Measurements from ENCODE around the gene FAM241A. TPM values are rescaled to one million over a fixed set of nuclear protein-coding genes. Genes with fewer than 3 reads are reported as not detected.

The FAM241A gene
- total and polyA plus RNA-seq, 2 donors: 3.9 to 4.7 TPM

- WGBS: 86% methylated on average over 3 of the region's 3 CpGs
- no peak overlapping the region for H3K27ac ChIP-seq (ENCODE audit: low read depth)
- no peak for DNase-seq (ENCODE audit: extremely low spot score)
Observed at GRCh38 chr4:112119353-112119783, 25.9 kb upstream of the FAM241A start.

GRCh38 chr4:112120021-112120420, 25.2 kb upstream of the FAM241A start:
- DNase-seq (ENCODE audit: extremely low spot score): no peak
- Histone ChIP-seq H3K36me3 (ENCODE audit: insufficient read depth) (no peaks in the 10 kb centered on the region), H3K4me3 (ENCODE audit: low read depth, low read length) (no peak overlapping the region), H3K27ac (ENCODE audit: low read depth) (no peak overlapping the region), H3K4me1 (ENCODE audit: insufficient read depth) (no peaks in the 10 kb centered on the region)
- 97% methylated on average over 2 of the region's 2 CpGs for WGBS

More at GRCh38 chr4:112119353-112119783, 25.9 kb upstream of the FAM241A start:
- Histone ChIP-seq H3K36me3 (ENCODE audit: insufficient read depth) (no peaks in the 10 kb centered on the region), H3K4me1 (ENCODE audit: insufficient read depth) (no peaks in the 10 kb centered on the region), H3K4me3 (ENCODE audit: low read depth, low read length) (no peak overlapping the region)

- WGBS: 67% methylated on average over 3 of the region's 3 CpGs
- no peak for DNase-seq (ENCODE audit: extremely low spot score)
- Histone ChIP-seq H3K36me3 (ENCODE audit: insufficient read depth) (no peaks in the 10 kb centered on the region), H3K27ac (ENCODE audit: low read depth) (no peak overlapping the region), H3K4me3 (ENCODE audit: low read depth, low read length) (no peak overlapping the region), H3K4me1 (ENCODE audit: insufficient read depth) (no peaks in the 10 kb centered on the region)
Observed at GRCh38 chr4:112125416-112125815, 19.8 kb upstream of the FAM241A start.

- Histone ChIP-seq H3K4me3 (ENCODE audit: low read depth, low read length) (no peak overlapping the region), H3K27ac (ENCODE audit: low read depth) (no peak overlapping the region), H3K36me3 (ENCODE audit: insufficient read depth) (no peaks in the 10 kb centered on the region), H3K4me1 (ENCODE audit: insufficient read depth) (no peaks in the 10 kb centered on the region)
- WGBS: 29% methylated on average over 2 of the region's 2 CpGs
- no peak for DNase-seq (ENCODE audit: extremely low spot score)
Observed at GRCh38 chr4:112127048-112127637, 18.1 kb upstream of the FAM241A start.

- Histone ChIP-seq H3K36me3 (ENCODE audit: insufficient read depth) (no peaks in the 10 kb centered on the region), H3K4me1 (ENCODE audit: insufficient read depth) (no peaks in the 10 kb centered on the region), H3K27ac (ENCODE audit: low read depth) (no peak overlapping the region), H3K4me3 (ENCODE audit: low read depth, low read length) (no peak overlapping the region)
- no peak for DNase-seq (ENCODE audit: extremely low spot score)
- WGBS: 84% methylated on average over 3 of the region's 3 CpGs
Observed at GRCh38 chr4:112127803-112128202, 17.5 kb upstream of the FAM241A start.

GRCh38 chr4:112128452-112128851, 16.8 kb upstream of the FAM241A start:
- Histone ChIP-seq H3K4me3 (ENCODE audit: low read depth, low read length) (no peak overlapping the region), H3K36me3 (ENCODE audit: insufficient read depth) (no peaks in the 10 kb centered on the region), H3K27ac (ENCODE audit: low read depth) (no peak overlapping the region), H3K4me1 (ENCODE audit: insufficient read depth) (no peaks in the 10 kb centered on the region)
- WGBS: 54% methylated on average over 2 of the region's 2 CpGs
- DNase-seq (ENCODE audit: extremely low spot score): no peak

- WGBS: 27% methylated on average over 4 of the region's 4 CpGs
- Histone ChIP-seq H3K4me3 (ENCODE audit: low read depth, low read length) (no peak overlapping the region), H3K4me1 (ENCODE audit: insufficient read depth) (no peaks in the 10 kb centered on the region), H3K36me3 (ENCODE audit: insufficient read depth) (no peaks in the 10 kb centered on the region), H3K27ac (ENCODE audit: low read depth) (no peak overlapping the region)
- no peak for DNase-seq (ENCODE audit: extremely low spot score)
Observed at GRCh38 chr4:112130906-112131305, 14.3 kb upstream of the FAM241A start.

- DNase-seq (ENCODE audit: extremely low spot score): no peak
- no peak overlapping the region for H3K4me3 ChIP-seq (ENCODE audit: low read depth, low read length)
- no peak overlapping the region for H3K27ac ChIP-seq (ENCODE audit: low read depth)
- H3K36me3 ChIP-seq (ENCODE audit: insufficient read depth): no peaks in the 10 kb centered on the region
- no peaks in the 10 kb centered on the region for H3K4me1 ChIP-seq (ENCODE audit: insufficient read depth)
- WGBS: 82% methylated on average over 5 of the region's 5 CpGs
Observed at GRCh38 chr4:112136551-112136950, 8.7 kb upstream of the FAM241A start.

- H3K27ac ChIP-seq (ENCODE audit: low read depth): no peak overlapping the region
- H3K4me1 ChIP-seq (ENCODE audit: insufficient read depth): no peaks in the 10 kb centered on the region
- no peaks in the 10 kb centered on the region for H3K36me3 ChIP-seq (ENCODE audit: insufficient read depth)
- no peak for DNase-seq (ENCODE audit: extremely low spot score)
- H3K4me3 ChIP-seq (ENCODE audit: low read depth, low read length): no peak overlapping the region
Observed at GRCh38 chr4:112138538-112138937, 6.7 kb upstream of the FAM241A start.

- DNase-seq (ENCODE audit: extremely low spot score): no peak
- no peaks in the 10 kb centered on the region for H3K4me1 ChIP-seq (ENCODE audit: insufficient read depth)
- H3K36me3 ChIP-seq (ENCODE audit: insufficient read depth): no peaks in the 10 kb centered on the region
- no peak overlapping the region for H3K4me3 ChIP-seq (ENCODE audit: low read depth, low read length)
- WGBS: 70% methylated on average over 2 of the region's 2 CpGs
- no peak overlapping the region for H3K27ac ChIP-seq (ENCODE audit: low read depth)
Observed at GRCh38 chr4:112140536-112140935, 4.7 kb upstream of the FAM241A start.

GRCh38 chr4:112141366-112142138, 3.7 kb upstream of the FAM241A start:
- no peak overlapping the region for H3K27ac ChIP-seq (ENCODE audit: low read depth)
- 72% methylated on average over 6 of the region's 6 CpGs for WGBS
- no peaks in the 10 kb centered on the region for H3K4me1 ChIP-seq (ENCODE audit: insufficient read depth)
- no peak overlapping the region for H3K4me3 ChIP-seq (ENCODE audit: low read depth, low read length)
- no peak for DNase-seq (ENCODE audit: extremely low spot score)
- no peaks in the 10 kb centered on the region for H3K36me3 ChIP-seq (ENCODE audit: insufficient read depth)

- 77% methylated on average over 2 of the region's 2 CpGs for WGBS
Observed at GRCh38 chr4:112142182-112142581, 3.1 kb upstream of the FAM241A start.

GRCh38 chr4:112143781-112144180, 1.5 kb upstream of the FAM241A start:
- Histone ChIP-seq H3K4me1 (ENCODE audit: insufficient read depth) (no peaks in the 10 kb centered on the region), H3K36me3 (ENCODE audit: insufficient read depth) (no peaks in the 10 kb centered on the region), H3K27ac (ENCODE audit: low read depth) (no peak overlapping the region), H3K4me3 (ENCODE audit: low read depth, low read length) (no peak overlapping the region)
- 93% methylated on average over 3 of the region's 3 CpGs for WGBS
- DNase-seq (ENCODE audit: extremely low spot score): no peak

More at GRCh38 chr4:112142182-112142581, 3.1 kb upstream of the FAM241A start:
- no peak for DNase-seq (ENCODE audit: extremely low spot score)
- H3K27ac ChIP-seq (ENCODE audit: low read depth): no peak overlapping the region
- no peaks in the 10 kb centered on the region for H3K36me3 ChIP-seq (ENCODE audit: insufficient read depth)
- no peak overlapping the region for H3K4me3 ChIP-seq (ENCODE audit: low read depth, low read length)
- no peaks in the 10 kb centered on the region for H3K4me1 ChIP-seq (ENCODE audit: insufficient read depth)

GRCh38 chr4:112144546-112145325, 518 bp upstream of the FAM241A start:
- Histone ChIP-seq H3K36me3 (ENCODE audit: insufficient read depth) (no peaks in the 10 kb centered on the region), H3K4me3 (ENCODE audit: low read depth, low read length) (peak overlapping the region; percentile 98), H3K27ac (ENCODE audit: low read depth) (peak overlapping the region; percentile 67), H3K4me1 (ENCODE audit: insufficient read depth) (no peaks in the 10 kb centered on the region)
- 58% methylated on average over 20 of the region's 20 CpGs for whole genome bisulfite sequencing
- DNase-seq (ENCODE audit: extremely low spot score): no peak
